GM18951 (cell line): ENCODE measurements around the gene PPP1R12A.
"Not testable (repeated sequence)": the region's sequence is repeated elsewhere in the genome, so short reads cannot be mapped to it uniquely, and the experiment has no call there.

Source experiments
- POLR2A ChIP-seq: IDR thresholded peaks from 4 replicates; pipeline ENCODE4 v1.6.1; 2011; ENCODE audit warnings: mild to moderate bottlenecking; ENCODE audit not compliant: insufficient read length, insufficient read depth; ENCODE audit errors: extremely low read depth
- in situ Hi-C: fragments of 300-500 bp; cut with MboI; formaldehyde crosslinking; loops from one replicate; pipeline ENCODE4 v1.12.0; 2022; ENCODE audit warnings: low sequenced_read_pairs, mixed read lengths, inconsistent platforms; ENCODE audit not compliant: unreplicated experiment

The PPP1R12A gene

DNA sequence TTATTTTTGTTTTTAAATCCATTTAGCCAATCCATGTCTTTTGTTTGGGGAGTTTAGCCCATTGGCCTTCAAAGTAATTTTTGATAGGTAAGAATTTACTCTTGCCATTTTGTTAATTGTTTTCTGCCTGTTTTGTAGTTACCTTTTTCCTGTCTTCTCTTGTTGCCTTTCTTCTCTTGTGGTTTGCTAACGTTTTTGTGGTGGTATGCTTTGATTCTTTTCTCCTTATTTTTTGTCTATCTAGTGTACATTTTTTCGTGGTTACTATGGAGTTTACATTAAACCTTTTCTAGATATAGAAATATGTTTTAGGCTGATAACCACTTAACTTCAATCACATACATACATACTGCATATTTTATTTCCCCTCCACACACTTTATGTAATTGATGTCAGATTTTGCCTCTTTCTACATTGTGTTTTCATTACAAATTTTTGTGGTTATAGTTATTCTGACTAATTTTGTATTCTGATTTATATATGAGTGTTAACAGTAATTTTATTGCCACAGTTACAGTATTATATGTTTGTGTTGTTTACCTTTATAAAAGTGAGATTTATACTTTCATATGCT lies 19.2 kb upstream of the PPP1R12A start:
- TF ChIP-seq POLR2A, result no peak
- in situ Hi-C loops, result no loop called here

DNA sequence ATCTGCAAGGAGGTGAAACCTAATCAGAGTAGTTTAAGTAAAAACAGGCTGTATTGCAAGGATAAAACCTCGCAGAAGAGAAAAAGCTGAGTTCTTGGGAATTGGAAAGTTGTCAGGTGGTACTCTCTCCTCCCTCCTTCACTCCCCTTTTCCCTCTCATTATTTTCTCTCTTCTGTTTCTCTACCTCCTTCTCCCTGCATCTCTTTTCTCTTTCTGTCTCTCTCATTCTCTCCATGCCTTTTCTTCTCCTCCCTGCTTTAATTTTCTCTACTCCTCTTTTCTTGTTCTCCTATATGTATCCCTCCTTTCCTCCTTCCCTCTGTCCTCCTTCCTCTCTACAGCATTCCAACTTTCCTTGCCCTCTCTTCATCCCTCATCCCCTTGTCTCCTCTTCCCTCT lies 14.2 kb upstream of the PPP1R12A start:
- no peak for TF ChIP-seq POLR2A
- in situ Hi-C loops, result no loop called here

DNA sequence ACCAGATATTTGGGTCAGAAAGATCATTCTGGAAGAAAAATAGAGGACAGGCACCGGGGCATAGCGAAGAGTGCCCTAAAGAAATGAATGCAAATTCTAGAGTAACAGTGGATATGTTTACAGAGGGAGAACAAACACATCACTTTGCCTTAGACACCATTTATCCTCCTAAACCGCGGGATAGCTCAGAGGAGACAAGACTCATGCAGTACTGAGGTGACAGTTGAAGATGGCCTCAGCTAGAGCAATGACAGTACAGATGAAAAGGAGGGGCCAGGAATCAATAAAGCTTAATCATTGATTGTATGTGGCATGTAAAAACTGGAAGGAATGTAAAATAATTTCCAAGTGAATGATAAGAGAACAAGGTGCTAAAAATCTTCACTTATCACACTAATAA lies 10.5 kb upstream of the PPP1R12A start:
- in situ Hi-C loops, result no loop called here
- TF ChIP-seq POLR2A, result no peak

DNA sequence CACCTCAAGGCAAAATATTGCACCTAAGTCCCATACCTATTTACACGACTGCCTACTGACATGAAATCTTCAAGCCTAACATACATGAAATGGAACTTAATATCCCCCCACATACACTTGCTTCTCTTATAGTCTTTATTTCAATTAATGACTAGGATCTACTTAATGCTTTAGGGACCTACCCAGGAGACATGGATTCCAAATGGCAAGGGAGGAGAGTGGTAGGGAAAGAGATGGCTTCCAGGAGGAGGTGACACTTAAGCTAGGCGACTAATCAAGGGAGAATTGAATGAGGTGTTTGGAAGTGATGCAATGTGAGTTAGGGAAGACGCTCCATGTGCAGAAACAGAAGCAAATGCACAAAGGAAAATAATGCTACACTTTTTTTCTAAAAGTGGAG lies 9.7 kb upstream of the PPP1R12A start:
- in situ Hi-C loops, result no loop called here
- no peak for TF ChIP-seq POLR2A

DNA sequence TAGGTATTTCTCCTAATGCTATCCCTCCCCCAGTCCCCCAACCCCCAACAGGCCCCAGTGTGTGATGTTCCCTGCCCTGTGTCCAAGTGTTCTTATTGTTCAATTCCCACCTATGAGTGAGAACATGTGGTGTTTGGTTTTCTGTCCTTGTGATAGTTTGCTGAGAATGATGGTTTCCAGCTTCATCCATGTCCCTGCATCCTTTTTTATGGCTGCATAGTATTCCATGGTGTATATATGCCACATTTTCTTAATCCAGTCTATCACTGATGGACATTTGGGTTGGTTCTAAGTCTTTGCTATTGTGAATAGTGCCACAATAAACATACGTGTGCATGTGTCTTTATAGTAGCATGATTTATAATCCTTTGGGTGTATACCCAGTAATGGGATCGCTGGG lies 7.9 kb upstream of the PPP1R12A start:
- in situ Hi-C loops, result not testable (repeated sequence)

DNA sequence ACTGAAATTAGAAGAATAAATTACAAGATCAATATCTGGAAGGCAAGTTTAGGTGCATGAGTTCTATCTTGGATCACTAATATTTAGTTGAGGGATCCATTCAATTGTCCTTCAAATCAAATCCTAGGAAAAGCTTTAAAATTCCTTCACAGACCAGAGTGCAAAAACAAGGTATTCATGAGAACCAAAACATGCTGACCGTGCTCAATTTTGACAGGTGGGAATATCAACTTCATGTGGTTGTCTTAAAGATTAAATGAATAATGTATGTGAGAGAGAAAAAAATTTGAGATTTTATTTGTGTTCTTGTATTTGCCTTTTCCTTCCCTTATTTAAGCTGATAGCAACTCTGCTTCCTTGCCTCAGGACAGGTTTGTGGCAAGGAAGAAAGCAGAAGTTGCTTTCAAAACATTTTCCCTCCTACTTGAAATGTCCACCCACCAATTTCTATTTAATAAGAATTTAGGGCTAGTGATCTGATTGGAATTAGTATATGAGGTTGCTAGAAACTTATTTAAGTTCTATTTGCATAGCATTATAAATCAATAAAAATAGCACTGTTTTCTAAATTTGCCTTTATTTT lies 4.9 kb upstream of the PPP1R12A start:
- no peak for TF ChIP-seq POLR2A
- in situ Hi-C loops, result no loop called here

DNA sequence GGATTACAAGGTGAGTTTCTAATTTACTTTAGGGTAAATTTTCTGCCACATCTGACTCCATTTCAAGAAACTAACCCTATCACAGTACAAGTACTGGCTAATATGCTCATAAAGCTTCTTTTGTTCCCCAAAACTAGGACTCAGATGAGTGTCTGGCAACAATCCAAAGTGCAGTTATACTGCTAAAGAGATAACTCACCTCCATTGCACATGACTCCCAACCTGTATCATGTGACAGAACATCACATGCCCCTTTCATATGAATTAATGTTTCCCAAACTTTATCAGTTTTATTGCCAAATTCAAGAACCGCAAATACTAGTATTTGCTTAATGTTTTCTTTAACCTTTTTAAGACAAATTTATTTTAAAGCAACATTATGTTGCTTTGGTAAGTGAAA lies 3.9 kb upstream of the PPP1R12A start:
- TF ChIP-seq POLR2A, result no peak
- in situ Hi-C loops, result no loop called here

DNA sequence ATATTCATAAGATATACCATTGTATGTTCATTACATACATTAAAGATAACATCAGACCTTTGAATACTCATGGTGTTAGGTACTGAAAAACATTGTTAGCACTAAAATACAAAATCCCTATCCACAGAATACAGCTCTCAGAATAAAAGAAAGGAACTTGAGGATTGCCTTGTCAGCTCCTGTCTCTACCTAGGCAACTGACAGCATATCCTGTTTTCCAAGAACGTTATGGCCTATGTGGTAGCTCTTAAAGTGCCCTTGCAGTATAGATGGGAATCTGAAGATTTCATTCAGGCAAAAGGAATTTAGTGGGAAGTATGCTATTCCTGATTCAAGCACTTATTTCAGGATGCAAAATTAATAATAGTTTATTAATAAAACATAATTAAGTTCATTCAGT lies 1.8 kb upstream of the PPP1R12A start:
- TF ChIP-seq POLR2A, result no peak
- in situ Hi-C loops, result no loop called here

DNA sequence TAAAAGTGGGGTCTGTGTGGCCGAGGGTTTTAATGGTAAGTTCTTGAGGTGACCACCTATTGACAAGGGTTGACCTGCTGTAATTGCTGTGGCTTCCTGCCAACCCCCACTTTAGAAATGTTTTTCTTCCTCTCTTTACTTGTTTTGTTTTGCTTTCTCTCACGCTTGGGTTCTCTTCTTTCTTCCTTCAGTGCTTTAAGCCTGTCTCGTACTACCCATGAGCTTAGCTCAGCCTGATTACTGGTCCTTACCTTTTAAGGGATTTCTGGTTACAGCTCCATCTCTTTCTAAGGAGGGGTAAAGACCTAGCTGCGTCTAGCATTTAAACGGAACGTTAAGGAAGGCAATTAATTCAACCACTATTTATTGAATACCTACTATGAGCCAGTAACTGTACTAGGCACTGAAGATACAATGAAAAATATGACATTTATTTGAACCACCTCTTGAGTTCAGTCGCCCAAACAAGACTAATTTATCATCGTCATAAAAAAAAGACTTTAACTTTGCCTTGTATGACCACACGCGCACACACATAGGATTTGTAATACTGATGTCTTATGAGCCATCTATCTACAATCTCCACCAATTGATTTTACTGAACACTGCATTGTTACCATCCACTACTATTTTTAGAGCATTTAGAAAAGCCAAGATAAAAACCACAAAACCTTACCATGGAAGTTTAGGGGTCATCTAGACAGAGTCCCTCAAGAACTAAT lies 888 bp upstream of the PPP1R12A start:
- no peak for TF ChIP-seq POLR2A
- in situ Hi-C loops, result no loop called here

DNA sequence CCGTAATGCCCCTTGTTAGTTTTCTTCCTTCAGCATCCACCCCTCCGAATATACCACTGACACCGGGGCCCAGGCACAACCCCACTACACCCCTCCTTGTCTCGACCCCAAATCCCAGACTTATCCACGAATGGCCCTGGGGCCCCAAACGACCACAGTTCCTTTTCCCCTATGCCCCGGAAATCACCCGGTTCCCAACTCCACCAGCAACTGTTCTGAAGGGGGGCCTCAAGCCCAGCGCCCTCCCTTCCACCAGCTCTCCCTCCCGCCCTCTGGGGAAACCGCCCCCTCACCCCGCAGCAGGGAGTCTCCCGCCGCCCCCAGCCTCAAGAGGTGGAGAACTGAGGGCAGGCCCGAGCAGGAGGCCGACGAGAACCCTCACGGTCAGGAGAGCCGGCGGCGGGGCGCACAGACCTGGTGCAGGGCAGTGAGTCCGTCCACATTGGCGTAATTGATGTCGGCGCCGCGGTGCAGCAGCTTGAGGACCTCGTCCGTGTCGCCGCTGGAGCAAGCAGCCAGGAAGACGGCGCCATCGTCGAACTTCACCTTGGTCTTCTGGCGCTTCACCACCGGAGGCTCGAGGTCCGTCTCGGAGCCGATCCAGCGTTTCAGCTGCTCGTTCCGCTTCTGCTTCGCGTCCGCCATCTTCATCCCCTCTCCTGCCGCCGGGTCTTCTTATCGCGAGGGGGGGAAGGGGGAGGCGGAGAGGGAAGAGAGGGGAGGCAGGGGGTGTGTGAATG lies 446 bp downstream of the PPP1R12A start:
- in situ Hi-C loops, result no loop called here
- TF ChIP-seq POLR2A, result no peak

DNA sequence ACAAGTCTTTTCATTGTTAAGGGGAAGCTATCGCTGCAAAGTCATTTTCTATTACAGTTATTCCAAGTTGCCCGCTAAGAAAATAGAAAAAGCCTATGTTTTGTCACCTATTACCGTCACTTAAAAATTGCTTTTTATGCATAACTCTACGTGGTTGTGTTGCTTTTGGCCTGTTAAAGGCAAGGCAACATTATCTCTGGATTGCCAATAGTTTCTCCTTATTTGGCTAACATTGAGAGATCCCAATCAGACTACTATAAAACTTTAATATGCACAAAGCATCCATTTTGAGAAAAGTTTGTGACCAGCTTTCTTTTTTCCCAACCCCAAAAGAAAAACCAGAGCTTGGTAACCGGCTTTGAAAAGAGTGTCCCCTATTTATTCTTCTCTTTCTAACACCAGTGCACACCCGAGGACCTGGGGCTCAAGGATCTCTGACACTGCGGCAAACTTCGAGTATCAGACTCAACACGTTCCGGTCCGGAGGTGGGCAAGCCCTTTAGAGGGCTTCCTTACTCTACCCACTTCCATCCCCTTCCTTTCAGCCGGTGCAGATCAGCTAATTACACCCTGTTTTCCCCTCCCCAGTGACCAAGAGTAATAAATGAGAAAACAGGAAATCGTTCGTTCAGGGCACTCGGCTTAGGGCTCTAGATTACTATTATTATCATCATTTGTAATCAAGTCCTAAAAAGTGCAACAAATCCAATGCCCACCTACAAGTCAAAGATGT lies 1.2 kb downstream of the PPP1R12A start:
- no peak for TF ChIP-seq POLR2A
- in situ Hi-C loops, result no loop called here

DNA sequence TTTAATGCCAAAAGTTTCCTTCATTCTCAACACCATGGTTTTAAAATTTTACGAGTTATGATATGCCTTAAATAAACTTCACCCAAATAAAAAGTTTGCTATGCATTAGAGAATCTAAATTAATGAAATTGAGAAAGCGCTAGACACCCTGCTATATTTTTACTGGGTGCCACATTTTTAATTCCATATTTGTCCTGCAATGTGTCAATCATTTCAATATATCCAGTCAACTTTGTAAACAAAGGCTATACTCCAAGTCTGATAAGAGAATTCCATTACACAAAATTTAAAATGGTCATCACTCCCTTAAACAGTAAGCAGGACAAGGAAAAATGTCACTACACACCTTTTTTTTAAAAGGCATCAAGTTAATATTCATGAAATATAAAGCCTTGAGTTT lies 1.9 kb downstream of the PPP1R12A start:
- in situ Hi-C loops, result no loop called here
- TF ChIP-seq POLR2A, result no peak

DNA sequence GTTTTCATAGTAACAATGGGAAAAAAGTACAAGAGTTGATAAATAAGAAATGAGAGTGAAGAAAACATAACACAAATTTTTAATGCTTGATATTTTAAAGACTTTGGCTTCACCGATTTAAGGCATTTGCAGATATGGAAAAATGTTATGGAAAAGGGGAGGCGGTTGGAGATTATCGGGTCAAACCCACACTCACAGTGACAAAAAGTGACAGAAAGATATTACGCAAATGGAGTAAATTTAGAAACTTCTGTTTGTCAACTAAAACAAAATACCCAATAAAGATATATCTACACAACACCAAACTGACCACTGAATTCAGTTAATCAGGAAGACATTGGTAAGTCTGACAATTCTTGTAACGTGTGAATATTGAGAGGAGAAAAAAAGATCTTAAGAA lies 2.5 kb downstream of the PPP1R12A start:
- in situ Hi-C loops, result no loop called here
- no peak for TF ChIP-seq POLR2A
